RWPE2 (cell line): ENCODE results near the gene MTFR1L.

Experiments
- ATAC-seq: fragments of 200-7000 bp; cut with Tn5 transposase; 3 replicates; pipeline ENCODE4 v1.9.1; 2021; ENCODE audit warnings: low read depth
- DNase-seq: peaks from one replicate; pipeline ENCODE4 v3.0.0-alpha.2; 2020; ENCODE audit warnings: low spot score
- H3K27ac ChIP-seq: fragments of 450-650 bp; 2 replicates; pipeline ENCODE4 v1.5.1; 2017; ENCODE audit warnings: mild to moderate bottlenecking; ENCODE audit not compliant: poor library complexity, severe bottlenecking
- H3K27me3 ChIP-seq: fragments of 250-450 bp; sonication (Bioruptor Pico); 2 replicates; pipeline ENCODE4 v1.5.1; 2021; ENCODE audit warnings: mild to moderate bottlenecking, moderate library complexity; ENCODE audit not compliant: insufficient read depth, poor library complexity, severe bottlenecking
- H3K36me3 ChIP-seq: fragments of 250-450 bp; sonication (Bioruptor Pico); 2 replicates; pipeline ENCODE4 v1.5.1; 2020; ENCODE audit warnings: low read depth, mild to moderate bottlenecking, moderate library complexity
- H3K4me1 ChIP-seq: fragments of 250-450 bp; sonication (Bioruptor Pico); 2 replicates; pipeline ENCODE4 v1.5.1; 2021; ENCODE audit warnings: mild to moderate bottlenecking, moderate library complexity; ENCODE audit not compliant: insufficient read depth, poor library complexity, severe bottlenecking
- H3K4me3 ChIP-seq: fragments of 250-450 bp; sonication (Bioruptor Pico); 2 replicates; pipeline ENCODE4 v1.5.1; 2021; ENCODE audit warnings: mild to moderate bottlenecking, moderate library complexity; ENCODE audit not compliant: severe bottlenecking
- H3K9me3 ChIP-seq: fragments of 250-450 bp; sonication (Bioruptor Pico); 2 replicates; pipeline ENCODE4 v1.5.1; 2021; ENCODE audit warnings: mild to moderate bottlenecking, moderate library complexity; ENCODE audit not compliant: severe bottlenecking
- TF ChIP-seq, protein P1 (sequence below): fragments of 450-650 bp; IDR thresholded peaks from one replicate; pipeline ENCODE4 v1.5.1; 2017; ENCODE audit warnings: mild to moderate bottlenecking, moderate library complexity; ENCODE audit not compliant: poor library complexity, severe bottlenecking

MTFR1L gene

GRCh38 chr1:25826571-25826970, 6.8 kb downstream of the MTFR1L start:
- Histone ChIP-seq H3K4me3 (no peak overlapping the region), H3K27me3 (no peaks in the 10 kb centered on the region), H3K4me1 (no peaks in the 10 kb centered on the region), H3K27ac (no peak overlapping the region), H3K9me3 (no peaks in the 10 kb centered on the region), H3K36me3 (peaks cover 62% of the 10 kb centered on the region)
- TF ChIP-seq, protein P1, sequence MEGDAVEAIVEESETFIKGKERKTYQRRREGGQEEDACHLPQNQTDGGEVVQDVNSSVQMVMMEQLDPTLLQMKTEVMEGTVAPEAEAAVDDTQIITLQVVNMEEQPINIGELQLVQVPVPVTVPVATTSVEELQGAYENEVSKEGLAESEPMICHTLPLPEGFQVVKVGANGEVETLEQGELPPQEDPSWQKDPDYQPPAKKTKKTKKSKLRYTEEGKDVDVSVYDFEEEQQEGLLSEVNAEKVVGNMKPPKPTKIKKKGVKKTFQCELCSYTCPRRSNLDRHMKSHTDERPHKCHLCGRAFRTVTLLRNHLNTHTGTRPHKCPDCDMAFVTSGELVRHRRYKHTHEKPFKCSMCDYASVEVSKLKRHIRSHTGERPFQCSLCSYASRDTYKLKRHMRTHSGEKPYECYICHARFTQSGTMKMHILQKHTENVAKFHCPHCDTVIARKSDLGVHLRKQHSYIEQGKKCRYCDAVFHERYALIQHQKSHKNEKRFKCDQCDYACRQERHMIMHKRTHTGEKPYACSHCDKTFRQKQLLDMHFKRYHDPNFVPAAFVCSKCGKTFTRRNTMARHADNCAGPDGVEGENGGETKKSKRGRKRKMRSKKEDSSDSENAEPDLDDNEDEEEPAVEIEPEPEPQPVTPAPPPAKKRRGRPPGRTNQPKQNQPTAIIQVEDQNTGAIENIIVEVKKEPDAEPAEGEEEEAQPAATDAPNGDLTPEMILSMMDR = no peak
- DNase-seq (no peak), ATAC-seq (no peak)

- Histone ChIP-seq H3K36me3 (peaks cover 81% of the 10 kb centered on the region), H3K27ac (no peak overlapping the region), H3K4me3 (no peak overlapping the region), H3K9me3 (no peaks in the 10 kb centered on the region), H3K27me3 (no peaks in the 10 kb centered on the region), H3K4me1 (no peaks in the 10 kb centered on the region)
- no peak for DNase-seq
- TF ChIP-seq, protein P1 = no peak
- ATAC-seq = no peak
Observed at GRCh38 chr1:25828491-25828890, 8.7 kb downstream of the MTFR1L start.

- no peaks in the 10 kb centered on the region for H3K9me3 ChIP-seq
- H3K27ac ChIP-seq = no peak overlapping the region
- H3K4me1 ChIP-seq = no peaks in the 10 kb centered on the region
- ATAC-seq (no peak), DNase-seq (no peak)
- H3K27me3 ChIP-seq = no peaks in the 10 kb centered on the region
- TF ChIP-seq, protein P1 = no peak
- H3K4me3 ChIP-seq = no peak overlapping the region
- peaks cover 85% of the 10 kb centered on the region for H3K36me3 ChIP-seq
Observed at GRCh38 chr1:25829046-25829445, 9.3 kb downstream of the MTFR1L start.

DNA sequence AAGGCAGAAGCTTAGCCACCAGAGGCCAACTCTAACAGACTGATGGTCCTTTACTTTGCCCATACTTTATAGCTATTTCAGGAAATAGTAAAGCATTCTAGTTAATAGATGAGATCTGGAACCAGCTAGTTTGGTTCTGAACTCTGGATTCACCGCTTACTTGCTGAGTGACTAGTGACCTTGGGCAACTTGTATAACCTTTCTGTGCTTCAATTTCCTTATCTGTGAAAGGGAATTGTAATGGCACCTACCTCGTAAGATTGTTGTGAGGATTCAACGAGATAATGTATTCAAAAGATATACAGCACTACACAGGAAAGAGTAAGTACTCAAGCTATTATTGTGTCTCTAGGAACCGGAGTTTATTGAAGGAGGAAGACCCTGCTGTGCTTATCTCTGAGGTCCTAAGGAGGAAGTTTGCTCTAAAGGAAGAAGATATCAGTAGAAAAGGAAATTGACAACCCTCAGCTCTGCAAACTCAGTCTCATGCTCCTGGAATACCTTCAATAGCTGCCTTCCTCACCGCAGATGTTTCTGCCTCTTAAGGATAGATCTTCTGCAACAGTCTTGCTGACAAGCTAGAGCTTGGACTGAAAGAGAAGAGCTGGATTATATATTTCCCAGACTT, 11.9 kb downstream of the MTFR1L start:
- peaks cover 100% of the 10 kb centered on the region for H3K36me3 ChIP-seq
- no peaks in the 10 kb centered on the region for H3K27me3 ChIP-seq

More for the DNA sequence above, 11.9 kb downstream of the MTFR1L start:
- no peaks in the 10 kb centered on the region for H3K4me1 ChIP-seq
- no peak overlapping the region for H3K4me3 ChIP-seq
- no peak overlapping the region for H3K27ac ChIP-seq
- ATAC-seq (no peak), DNase-seq (no peak)
- TF ChIP-seq, protein P1 = no peak
- no peaks in the 10 kb centered on the region for H3K9me3 ChIP-seq
